PC-3 (cell line): Measurements from ENCODE around the gene ATAD3B.

ENCODE experiments used
- CTCF ChIP-seq: fragments of 300-600 bp; sonication (generic); conservative IDR thresholded peaks from 2 replicates; pipeline ENCODE4 v1.5.1; 2017; ENCODE audit warnings: antibody characterized with exemption, low read depth, mild to moderate bottlenecking, low read length
- EZH2phosphoT487 ChIP-seq: fragments of 300-600 bp; sonication (generic); IDR thresholded peaks from 2 replicates; pipeline ENCODE4 v1.6.1; 2018; ENCODE audit warnings: mild to moderate bottlenecking, antibody characterized with exemption, low read length, borderline replicate concordance

- no peak; the same call in 1 of the 2 replicates for TF ChIP-seq CTCF
- no peak for TF ChIP-seq EZH2phosphoT487
Observed at GRCh38 chr1:1430114-1430982, 41.2 kb upstream of the ATAD3B start.
